Vagina (tissue), 2 donors: Measurements from ENCODE around the gene PMPCA. TPM values are rescaled to one million over a fixed set of nuclear protein-coding genes. Genes with fewer than 3 reads are reported as not detected.

Source experiments
- DNase-seq, 2 donors: peaks; one replicate each; pipeline ENCODE4 v3.0.0-alpha.2; 2017; ENCODE audit errors: extremely low spot score in 2 of 2
- H3K27ac ChIP-seq: fragments of 200-600 bp; sonication (generic); one replicate; pipeline ENCODE4 v1.5.1; 2019
- H3K27me3 ChIP-seq: fragments of 200-600 bp; sonication (generic); one replicate; pipeline ENCODE4 v1.5.1; 2019
- H3K36me3 ChIP-seq, 2 donors: fragments of 200-600 bp; sonication (generic); one replicate each; pipeline ENCODE4 v1.5.1; 2017 to 2019
- H3K4me1 ChIP-seq: fragments of 200-600 bp; sonication (generic); one replicate; pipeline ENCODE4 v1.5.1; 2019
- H3K4me3 ChIP-seq, 2 donors: fragments of 200-600 bp; sonication (generic); 1 replicate in 1 of 2; 2 replicates in 1 of 2; pipeline ENCODE4 v1.5.1; 2016 to 2019
- H3K9me3 ChIP-seq: fragments of 200-600 bp; sonication (generic); one replicate; pipeline ENCODE4 v1.5.1; 2019
- CTCF ChIP-seq, 3 experiments: fragments of 450-650 bp in 2 of 3; fragments of 200-600 bp in 1 of 3; sonication (generic) in 1 of 3; IDR thresholded peaks; one replicate each; pipeline ENCODE4 v1.5.1; 2017 to 2019; ENCODE audit warnings: antibody characterized with exemption in 3 of 3, mild to moderate bottlenecking in 2 of 3, moderate library complexity in 2 of 3
- POLR2A ChIP-seq, 2 donors: fragments of 450-650 bp; IDR thresholded peaks; one replicate each; pipeline ENCODE4 v1.6.1; 2017; ENCODE audit warnings: antibody characterized with exemption in 2 of 2, mild to moderate bottlenecking in 2 of 2, moderate library complexity in 2 of 2
- POLR2AphosphoS5 ChIP-seq, 2 donors: sonication (generic); formaldehyde crosslinking; IDR thresholded peaks; one replicate each; pipeline ENCODE4 v1.9.0; 2017; ENCODE audit warnings: antibody characterized with exemption in 2 of 2, mild to moderate bottlenecking in 2 of 2, low read depth in 1 of 2; ENCODE audit not compliant: insufficient read depth in 1 of 2
- intact Hi-C: fragments of 100-400 bp; cut with DNase I; formaldehyde crosslinking; loops from one replicate; pipeline ENCODE4 v1.15.1; 2023
- total RNA-seq: library from RNA; depleted of rRNA; stranded (reverse); fragments of >200 nt; gene quantifications from one replicate; pipeline ENCODE4 v1.2.3, GENCODE V29; 2016

PMPCA gene
- total RNA-seq, 1 donor from 2014 or later: 23.6 TPM

DNA sequence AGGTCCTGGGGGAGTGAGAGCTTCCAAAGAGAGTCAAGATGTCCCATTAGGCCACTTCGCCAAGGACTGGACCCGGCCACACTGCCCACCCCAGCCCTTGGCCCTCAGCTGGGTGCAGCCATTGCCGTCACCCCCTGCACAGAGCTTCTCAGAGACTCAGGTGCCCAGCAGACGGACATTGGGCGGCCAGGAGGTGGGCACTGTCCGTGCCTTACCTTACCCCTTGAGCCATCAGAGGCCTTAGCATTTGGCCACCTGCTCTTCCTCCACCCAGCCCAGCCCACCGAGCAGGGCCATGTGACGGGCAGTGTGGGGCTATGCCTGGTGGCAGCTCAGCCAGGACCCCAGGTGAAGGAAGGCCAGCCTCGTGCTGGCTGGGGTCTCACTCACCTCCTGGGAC, 43.6 kb upstream of the PMPCA start:
- Histone ChIP-seq H3K27ac (no peak overlapping the region), H3K4me1 (peaks cover 28% of the 10 kb centered on the region), H3K27me3 (no peaks in the 10 kb centered on the region), H3K9me3 (no peaks in the 10 kb centered on the region), H3K36me3 (no peaks in the 10 kb centered on the region), H3K4me3 (no peak overlapping the region)
- no peak for DNase-seq
- TF ChIP-seq CTCF (IDR thresholded peaks at IDR 0.05) (no peak), POLR2A (IDR thresholded peaks at IDR 0.05) (no peak), POLR2AphosphoS5 (IDR thresholded peaks at IDR 0.05; ENCODE audit: insufficient read depth in 1 of 2, low read depth in 1 of 2) (no peak)
- intact Hi-C loops: loop anchor here (5.0 to 10.0 kb wide), 2 partner anchors 52 to 165 kb away; no protein-coding TSS in a partner anchor

GRCh38 chr9:136367296-136368145, 42.9 kb upstream of the PMPCA start:
- DNase-seq: no peak
- intact Hi-C loops: loop anchor here (5.0 to 10.0 kb wide), 2 partner anchors 53 to 165 kb away; no protein-coding TSS in a partner anchor
- H3K4me3 ChIP-seq: no peak overlapping the region
- TF ChIP-seq CTCF (IDR thresholded peaks at IDR 0.05) (no peak), POLR2AphosphoS5 (IDR thresholded peaks at IDR 0.05; ENCODE audit: insufficient read depth in 1 of 2, low read depth in 1 of 2) (no peak), POLR2A (IDR thresholded peaks at IDR 0.05) (no peak)
- no peaks in the 10 kb centered on the region for H3K27me3 ChIP-seq
- H3K36me3 ChIP-seq: no peaks in the 10 kb centered on the region
- no peaks in the 10 kb centered on the region for H3K9me3 ChIP-seq
- H3K27ac ChIP-seq: no peak overlapping the region
- peaks cover 28% of the 10 kb centered on the region for H3K4me1 ChIP-seq

GRCh38 chr9:136368190-136368589, 42.3 kb upstream of the PMPCA start:
- no peak for TF ChIP-seq POLR2AphosphoS5 (IDR thresholded peaks at IDR 0.05; ENCODE audit: insufficient read depth in 1 of 2, low read depth in 1 of 2)
- no peak for TF ChIP-seq POLR2A (IDR thresholded peaks at IDR 0.05)
- TF ChIP-seq CTCF (IDR thresholded peaks at IDR 0.05): no peak
- DNase-seq: no peak
- H3K36me3 ChIP-seq: no peaks in the 10 kb centered on the region
- no peak overlapping the region for H3K4me3 ChIP-seq
- no peaks in the 10 kb centered on the region for H3K9me3 ChIP-seq
- H3K27ac ChIP-seq: no peak overlapping the region
- intact Hi-C loops: loop anchor here (5.0 to 10.0 kb wide), 2 partner anchors 53 to 166 kb away; no protein-coding TSS in a partner anchor
- no peaks in the 10 kb centered on the region for H3K27me3 ChIP-seq
- peaks cover 30% of the 10 kb centered on the region for H3K4me1 ChIP-seq

- peaks cover 23% of the 10 kb centered on the region for H3K4me1 ChIP-seq
- no peaks in the 10 kb centered on the region for H3K9me3 ChIP-seq
- no peak overlapping the region for H3K4me3 ChIP-seq
- TF ChIP-seq POLR2AphosphoS5 (IDR thresholded peaks at IDR 0.05; ENCODE audit: insufficient read depth in 1 of 2, low read depth in 1 of 2) (no peak), POLR2A (IDR thresholded peaks at IDR 0.05) (no peak), CTCF (IDR thresholded peaks at IDR 0.05) (no peak)
- no peaks in the 10 kb centered on the region for H3K36me3 ChIP-seq
- no peak for DNase-seq
- intact Hi-C loops: no loop called here
- H3K27ac ChIP-seq: no peak overlapping the region
- no peaks in the 10 kb centered on the region for H3K27me3 ChIP-seq
Measured at GRCh38 chr9:136370037-136370436, 40.4 kb upstream of the PMPCA start.
